Measurements from ENCODE around the gene POTEG.
"Not testable (repeated sequence)": the region's sequence is repeated elsewhere in the genome, so short reads cannot be mapped to it uniquely, and the experiment has no call there.

Gene POTEG

DNA sequence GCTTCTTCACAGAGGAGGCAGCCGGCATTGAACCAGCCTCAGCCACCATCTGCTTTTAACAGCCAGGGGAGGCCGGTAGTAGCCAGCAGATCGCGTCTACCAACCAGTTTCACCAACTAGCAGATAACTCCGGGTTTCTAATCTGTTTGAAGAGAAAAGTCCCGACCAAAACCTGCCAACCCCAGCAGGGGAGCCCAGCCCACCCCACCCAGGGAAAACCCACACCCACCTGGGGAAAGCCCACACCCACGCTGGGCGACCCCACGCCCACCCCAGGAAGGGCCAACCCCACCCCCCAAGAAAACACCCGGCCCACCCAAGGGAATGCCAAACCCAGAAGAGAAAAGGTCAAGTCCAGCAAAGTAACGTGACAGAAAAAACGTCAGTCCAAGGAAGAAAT lies at the start of gene POTEG:
Gene POTEG, minus strand, starts transcription at position 101 of the 400 bp plus-strand sequence. Its CDS starts 52 bp downstream, at position 49.
- DNase-seq (ENCODE audit: low read depth in 2 of 2) = not testable (repeated sequence)

DNA sequence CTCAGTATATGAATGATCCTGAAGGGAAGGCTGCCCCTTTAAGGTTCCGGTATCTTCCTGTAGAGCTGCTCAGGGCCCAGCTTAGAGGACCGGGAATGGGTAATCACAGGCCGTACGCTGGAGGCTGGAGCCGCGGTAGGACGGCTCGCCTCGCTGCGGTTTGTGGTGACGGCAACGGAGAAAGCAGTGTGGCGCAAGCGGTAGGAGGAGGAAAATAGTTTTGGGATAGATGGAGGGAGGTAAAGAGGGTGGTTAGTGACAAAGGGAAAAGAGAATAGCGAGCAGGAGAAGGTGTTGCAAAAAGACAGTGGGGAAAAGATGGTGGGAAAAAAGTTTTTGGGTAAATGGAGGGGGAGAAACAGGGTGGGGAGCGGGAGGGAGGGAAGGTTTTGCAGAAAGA lies 48.0 kb upstream of the POTEG start:
- not testable (repeated sequence) for DNase-seq (ENCODE audit: low read depth in 2 of 2)

DNA sequence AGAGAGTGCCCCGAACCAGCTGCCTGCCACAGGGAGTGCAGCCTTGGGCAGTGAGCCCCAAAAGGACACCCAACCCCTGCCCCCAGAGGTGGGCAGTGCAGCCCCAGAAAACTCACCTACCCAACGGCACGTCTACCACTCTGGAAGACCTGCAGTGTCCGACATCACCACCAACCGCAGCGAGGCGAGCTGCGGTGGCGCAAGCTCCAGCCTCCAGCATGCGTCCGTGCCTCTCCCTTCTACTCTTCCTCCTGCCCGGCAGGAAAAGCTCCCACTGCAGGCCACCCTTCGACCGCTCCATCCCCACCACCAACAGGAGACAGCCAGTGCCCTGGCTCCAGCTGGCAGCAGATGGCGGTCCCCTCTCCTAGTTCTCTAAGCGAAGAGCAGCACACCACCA lies 47.3 kb upstream of the POTEG start:
- DNase-seq (ENCODE audit: low read depth in 2 of 2) = not testable (repeated sequence)

DNA sequence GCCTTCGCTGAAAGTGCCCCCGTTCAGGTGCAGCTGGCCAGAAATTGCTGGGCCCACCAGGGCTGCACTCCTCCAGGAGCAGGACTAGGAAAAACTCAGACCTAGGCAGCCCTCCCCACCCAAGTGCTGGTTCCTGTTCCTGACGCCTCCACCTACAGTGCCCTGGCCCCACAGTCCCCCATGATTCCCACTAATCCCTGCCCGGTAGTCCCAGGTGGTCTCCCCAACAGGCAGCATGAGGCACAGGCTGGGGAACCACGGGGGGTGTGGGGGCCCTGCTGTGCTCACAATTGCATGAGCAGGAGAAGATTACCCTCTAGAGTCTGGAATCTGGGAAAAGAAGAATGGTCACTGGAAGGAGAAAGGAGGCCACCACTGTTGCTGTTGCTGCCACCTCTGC lies 46.4 kb upstream of the POTEG start:
- DNase-seq (ENCODE audit: low read depth in 2 of 2) = not testable (repeated sequence)

DNA sequence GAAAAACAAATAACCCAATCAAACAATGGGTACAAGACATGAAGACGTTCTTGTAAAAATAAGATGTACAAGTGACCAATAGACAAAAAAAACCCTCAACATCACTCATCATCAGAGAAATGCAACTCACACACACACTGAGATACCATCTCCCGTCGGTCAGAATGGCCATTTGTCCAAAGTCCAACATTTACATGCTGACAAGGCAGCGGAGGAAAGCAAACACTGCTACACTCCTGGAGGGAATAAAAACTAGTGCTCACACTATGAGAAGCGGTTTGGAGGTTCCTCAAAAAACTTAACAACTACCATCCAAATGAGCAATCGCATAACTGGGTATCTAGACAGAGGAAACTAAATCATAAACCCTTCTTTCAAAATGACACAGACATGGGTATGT lies 11.6 kb upstream of the POTEG start:
- DNase-seq (ENCODE audit: low read depth in 2 of 2) = not testable (repeated sequence)

DNA sequence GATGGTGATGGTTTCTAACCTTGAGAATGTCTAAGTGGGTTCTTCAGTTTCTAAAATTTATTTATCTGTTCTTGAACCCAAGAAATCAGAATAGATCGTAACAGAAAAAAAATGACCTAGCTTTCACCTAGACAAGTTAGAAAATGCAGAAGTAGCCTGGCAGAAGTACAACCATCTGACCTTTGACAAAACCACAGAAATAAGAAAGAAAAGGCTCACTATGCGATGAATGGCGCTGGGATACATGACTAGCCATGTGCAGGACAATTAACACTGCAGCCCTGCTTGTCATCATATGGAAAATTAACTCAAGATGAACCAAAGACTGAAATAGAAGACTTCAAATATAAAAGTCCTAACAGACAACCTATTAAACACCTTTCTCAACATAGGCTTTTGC lies 5.7 kb upstream of the POTEG start:
- DNase-seq (ENCODE audit: low read depth in 2 of 2) = not testable (repeated sequence)

DNA sequence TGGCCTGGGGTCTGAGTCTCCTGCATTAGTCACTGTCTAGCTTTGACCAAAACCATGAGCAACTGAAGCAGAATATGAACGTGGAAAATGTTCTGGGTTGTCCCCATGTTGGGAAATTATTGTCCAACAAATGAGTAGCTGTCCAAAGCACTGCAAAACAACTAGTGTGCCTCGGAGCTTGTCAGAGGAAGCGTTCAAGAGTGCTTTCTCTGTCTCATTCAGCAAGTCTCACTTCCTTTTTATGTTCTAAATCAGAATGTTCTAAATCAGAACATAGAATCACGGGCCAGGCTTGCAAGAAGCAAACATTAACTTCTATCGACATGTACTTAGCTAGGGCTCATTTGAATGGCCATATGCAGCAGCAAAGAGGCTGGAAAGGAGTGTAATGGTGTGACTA lies 5.1 kb upstream of the POTEG start:
- not testable (repeated sequence) for DNase-seq (ENCODE audit: low read depth in 2 of 2)

DNA sequence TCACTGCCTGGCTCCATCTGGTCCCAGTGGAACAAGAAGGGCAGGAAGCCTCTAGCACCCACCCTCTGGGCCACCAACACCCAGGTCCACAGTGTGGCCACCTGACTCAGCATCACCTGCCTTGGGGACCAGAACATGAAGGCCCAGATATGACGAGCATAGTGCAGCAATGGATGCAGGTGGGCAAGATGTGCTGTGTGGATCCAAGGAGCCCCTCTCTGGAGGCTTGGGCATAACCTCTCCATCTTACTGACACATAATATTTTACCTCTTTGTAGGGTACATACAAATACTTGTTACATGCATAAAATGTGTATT lies 2.9 kb upstream of the POTEG start:
- not testable (repeated sequence) for DNase-seq (ENCODE audit: low read depth in 2 of 2)

DNA sequence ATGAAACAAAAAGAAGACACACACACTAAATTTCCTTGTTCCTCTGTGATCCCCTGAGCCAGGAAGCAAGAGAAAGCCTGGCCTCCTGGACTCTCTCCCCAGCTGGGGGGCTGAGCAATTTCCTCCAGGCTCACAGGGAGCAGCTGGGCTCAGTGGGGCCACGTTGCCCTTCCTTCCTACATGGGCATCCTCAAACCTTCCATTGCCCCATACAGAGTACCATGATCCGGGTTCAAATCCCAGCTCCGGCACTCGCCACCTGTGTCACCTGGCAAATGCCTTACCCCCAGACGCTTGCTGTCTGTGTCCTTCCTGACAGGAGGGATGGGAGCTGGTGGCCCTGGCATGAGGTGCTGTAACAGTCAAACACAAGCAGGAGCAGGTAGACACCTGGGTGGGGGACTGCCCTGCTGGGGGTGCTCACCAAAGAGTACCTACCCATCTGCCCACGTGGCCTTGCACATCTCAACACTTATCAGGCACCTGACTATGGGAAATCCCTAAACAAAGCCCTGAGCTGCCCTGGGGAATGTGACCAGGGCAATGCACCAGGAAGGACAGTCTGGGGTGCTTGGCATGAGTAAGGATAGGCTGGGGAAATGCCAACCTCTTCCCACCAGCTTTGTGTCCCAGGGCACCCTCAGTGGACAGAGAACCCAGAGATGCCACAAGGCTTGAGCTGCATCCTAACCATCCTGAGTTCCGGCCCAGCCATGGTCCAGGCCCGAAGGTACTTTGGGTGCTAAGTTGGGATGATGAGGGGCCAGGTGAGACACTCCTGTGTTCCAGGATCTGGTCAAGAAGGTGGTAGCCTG lies 2.4 kb upstream of the POTEG start:
- DNase-seq (ENCODE audit: low read depth in 2 of 2) = not testable (repeated sequence)

DNA sequence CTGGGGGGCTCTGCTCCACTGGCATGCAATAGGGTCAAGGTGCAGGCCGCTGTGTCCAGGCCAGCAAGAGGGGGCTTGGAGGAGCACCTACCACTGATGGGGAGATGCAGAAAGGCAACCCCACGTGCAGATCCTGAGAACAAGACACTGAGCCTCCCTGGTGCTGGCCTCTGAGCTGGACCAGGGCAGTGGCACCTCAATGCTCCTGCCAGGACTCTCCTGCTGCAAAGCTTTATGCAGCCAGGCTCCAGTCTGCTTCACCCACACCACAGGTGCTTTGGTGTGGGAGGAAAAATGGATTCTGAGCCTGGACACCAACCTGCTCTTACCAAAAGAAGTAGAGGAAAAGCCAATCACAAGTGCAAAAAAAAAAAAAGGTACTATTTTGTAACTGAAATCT lies 1.7 kb upstream of the POTEG start:
- not testable (repeated sequence) for DNase-seq (ENCODE audit: low read depth in 2 of 2)

DNA sequence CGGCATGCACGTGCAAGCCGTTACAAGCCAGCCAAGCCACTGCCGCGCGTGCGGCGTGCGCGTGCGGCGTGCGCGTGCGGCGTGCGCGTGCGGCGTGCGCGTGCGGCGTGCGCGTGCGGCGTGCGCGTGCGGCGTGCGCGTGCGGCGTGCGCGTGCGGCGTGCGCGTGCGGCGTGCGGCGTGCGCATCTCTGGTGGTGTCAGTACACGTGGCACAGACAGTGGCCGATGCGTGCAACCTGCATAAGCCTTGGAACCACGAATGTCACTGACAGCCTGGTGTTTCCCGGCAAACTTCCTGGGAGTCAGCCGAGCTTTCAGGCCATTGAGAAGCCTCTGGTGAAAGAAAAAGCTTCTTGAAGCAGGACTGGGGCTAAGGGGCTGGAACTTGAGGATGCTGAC lies 750 bp upstream of the POTEG start:
- not testable (repeated sequence) for DNase-seq (ENCODE audit: low read depth in 2 of 2)

DNA sequence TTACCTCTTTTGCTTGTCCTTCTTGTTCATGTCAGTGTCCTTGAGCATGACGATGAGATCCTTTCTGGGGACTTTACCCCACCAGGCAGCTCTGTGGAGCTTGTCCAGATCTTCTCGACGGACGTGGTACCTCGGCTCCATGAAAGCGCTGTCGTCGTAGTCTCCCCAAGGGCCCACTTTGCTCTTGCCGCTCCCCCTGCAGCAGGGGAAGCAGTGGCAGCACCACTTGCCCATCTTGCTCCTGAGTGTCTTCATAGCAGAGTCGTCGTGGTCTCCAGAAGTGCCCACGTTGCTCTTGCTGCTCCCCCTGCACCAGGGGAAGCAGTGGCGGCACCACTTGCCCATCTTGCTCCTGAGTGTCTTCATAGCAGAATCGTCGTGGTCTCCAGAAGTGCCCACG lies 376 bp downstream of the POTEG start:
- not testable (repeated sequence) for DNase-seq (ENCODE audit: low read depth in 2 of 2)

DNA sequence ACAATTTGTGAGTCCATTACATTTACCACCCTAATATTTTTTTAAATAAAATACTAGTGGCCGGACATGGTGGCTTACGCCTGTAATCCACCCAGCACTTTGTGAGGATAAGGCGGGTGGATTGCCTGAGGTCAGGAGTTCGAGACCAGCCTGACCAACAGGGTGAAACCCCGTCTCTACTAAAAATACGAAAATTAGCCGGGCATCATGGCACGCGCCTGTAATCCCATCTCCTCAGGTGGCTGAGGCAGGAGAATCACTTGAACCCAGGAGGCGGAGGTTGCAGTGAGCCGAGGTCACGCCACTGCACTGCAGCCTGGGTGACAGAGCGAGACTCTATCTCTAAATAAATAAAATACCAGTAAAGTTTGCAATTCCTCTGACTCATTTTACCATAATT lies 25.6 kb downstream of the POTEG start:
- not testable (repeated sequence) for DNase-seq (ENCODE audit: low read depth in 2 of 2)

DNA sequence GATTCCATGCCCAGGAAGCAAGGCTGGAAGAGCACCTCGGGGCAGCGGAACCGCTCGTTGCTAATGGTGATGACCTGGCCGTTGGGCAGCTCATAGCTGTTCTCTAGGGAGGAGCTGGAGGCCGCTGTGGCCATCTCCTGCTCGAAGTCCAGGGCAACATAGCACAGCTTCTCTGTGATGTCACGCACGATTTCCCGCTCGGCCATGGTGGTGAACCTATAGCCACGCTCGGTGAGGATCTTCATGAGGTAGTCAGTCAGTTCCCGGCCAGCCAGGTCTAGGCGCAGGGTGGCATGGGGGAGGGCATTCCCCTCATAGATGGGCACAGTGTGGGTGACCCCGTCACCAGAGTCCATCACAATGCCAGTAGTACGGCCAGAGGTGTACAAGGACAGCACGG lies 32.0 kb downstream of the POTEG start:
- DNase-seq (ENCODE audit: low read depth in 2 of 2) = not testable (repeated sequence)

DNA sequence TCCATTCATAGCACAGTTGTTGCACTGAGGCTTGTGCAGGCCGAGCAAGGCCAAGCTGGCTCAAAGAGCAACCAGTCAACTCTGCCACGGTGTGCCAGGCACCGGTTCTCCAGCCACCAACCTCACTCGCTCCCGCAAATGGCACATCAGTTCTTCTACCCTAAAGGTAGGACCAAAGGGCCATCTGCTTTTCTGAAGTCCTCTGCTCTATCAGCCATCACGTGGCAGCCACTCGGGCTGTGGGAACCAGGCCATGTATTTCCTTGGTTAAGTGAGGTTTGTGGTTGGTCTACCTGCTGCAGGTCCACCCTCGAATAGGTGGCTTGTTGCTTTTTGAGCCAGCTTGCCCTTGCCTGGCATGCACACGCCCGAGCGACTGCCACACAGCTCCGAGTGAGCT lies 39.4 kb downstream of the POTEG start:
- DNase-seq (ENCODE audit: low read depth in 2 of 2) = not testable (repeated sequence)

DNA sequence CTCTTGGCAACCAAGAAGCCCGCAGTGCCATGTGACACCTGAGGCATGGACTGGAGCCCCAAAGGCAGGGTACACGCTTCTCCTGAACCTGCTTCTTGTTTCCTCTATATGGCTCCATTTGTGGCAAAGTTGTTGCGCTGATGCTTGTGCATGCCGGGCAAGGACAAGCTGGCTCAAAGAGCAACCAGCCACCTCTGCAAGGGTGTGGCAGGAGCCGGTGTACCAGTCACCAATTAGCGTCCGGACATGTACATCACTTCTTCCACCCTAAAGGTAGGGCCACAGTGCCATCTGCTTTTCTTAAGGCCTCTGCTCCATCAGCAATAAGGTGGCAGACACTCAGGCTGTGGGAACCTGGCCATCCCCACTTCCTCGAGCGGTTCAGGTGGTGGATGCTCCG lies 43.9 kb downstream of the POTEG start:
- not testable (repeated sequence) for DNase-seq (ENCODE audit: low read depth in 2 of 2)

DNA sequence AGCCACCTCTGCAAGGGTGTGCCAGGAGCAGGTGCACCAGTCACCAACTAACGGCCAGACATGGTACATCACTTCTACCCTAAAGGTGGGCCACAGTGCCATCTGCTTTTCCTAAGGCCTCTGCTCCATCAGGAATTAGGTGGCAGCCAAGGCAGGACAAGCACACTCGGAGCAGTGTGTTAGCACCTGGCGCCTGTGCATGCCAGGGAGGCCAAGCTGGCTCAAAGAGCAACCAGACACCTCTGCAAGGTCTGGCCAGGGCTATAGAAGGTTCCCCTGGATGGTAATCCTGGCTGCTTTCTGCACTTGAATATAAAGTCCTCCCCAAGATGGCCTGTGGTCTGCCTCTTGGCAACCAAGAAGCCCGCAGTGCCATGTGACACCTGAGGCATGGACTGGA lies 45.4 kb downstream of the POTEG start:
- DNase-seq (ENCODE audit: low read depth in 2 of 2) = not testable (repeated sequence)

DNA sequence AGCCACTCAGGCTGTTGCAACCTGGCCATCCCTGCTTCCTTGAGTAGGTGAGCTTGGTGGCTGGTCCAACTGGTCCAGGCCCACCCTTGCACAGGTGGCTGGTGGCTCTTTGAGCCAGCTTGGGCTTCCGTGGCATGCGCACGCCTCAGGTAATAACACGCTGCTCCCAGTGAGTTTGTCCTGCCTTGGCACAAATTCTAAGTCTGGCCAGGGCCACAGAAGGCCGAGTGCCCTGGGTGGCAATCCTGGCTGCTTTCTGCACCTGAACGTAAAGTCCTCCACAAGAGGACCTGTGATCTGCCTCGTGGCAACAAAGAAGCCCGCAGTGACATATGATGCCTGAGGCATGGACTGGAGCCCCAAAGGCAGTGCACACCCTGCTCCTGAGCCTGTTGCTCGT lies 47.1 kb downstream of the POTEG start:
- DNase-seq (ENCODE audit: low read depth in 2 of 2) = not testable (repeated sequence)

DNA sequence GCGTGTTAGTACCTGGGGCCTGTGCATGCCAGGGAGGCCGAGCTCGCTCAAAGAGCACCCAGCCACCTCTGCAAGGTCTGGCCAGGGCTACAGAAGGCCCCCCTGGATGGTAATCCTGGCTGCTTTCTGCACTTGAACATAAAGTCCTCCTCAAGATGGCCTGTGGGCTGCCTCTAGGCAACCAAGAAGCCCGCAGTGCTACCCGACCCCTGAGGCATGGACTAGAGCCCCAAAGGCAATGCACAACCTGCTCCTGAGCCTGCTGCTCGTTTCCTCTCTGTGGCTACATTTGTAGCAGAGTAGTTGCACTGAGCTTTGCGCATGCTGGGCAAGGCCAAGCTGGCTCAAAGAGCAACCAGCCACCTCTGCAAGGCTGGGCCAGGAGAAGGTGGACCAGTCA lies 47.8 kb downstream of the POTEG start:
- not testable (repeated sequence) for DNase-seq (ENCODE audit: low read depth in 2 of 2)

DNA sequence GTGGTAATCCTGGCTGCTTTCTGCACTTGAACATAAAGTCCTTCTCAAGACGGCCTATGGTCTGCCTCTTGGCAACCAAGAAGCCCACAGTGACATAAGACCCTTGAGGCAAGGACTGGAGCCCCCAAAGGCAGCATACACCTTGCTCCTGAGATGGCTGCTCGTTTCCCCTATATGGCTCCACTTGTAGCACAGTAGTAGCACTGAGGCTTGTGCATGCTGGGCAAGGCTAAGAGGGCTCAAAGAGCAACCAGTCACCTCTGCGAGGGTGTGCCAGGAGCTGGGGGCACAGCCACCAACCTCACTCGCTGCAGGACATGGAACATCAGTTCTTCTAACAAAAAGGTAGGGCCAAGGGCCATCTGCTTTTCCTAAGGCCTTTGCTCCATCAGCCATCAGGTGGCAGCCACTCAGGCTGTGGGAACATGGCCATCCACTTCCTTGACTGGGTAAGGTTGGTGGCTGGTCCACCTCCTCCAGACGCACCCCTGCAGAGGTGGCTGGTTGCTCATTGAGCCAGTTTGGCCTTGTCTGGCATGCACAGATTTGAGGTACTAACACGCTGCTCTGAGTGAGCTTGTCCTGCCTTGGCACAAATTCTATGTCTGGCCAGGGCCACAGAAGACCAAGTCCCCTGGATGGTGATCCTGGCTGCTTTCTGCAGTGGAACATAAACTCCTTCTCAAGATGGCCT lies 49.9 kb downstream of the POTEG start:
- not testable (repeated sequence) for DNase-seq (ENCODE audit: low read depth in 2 of 2)

DNA sequence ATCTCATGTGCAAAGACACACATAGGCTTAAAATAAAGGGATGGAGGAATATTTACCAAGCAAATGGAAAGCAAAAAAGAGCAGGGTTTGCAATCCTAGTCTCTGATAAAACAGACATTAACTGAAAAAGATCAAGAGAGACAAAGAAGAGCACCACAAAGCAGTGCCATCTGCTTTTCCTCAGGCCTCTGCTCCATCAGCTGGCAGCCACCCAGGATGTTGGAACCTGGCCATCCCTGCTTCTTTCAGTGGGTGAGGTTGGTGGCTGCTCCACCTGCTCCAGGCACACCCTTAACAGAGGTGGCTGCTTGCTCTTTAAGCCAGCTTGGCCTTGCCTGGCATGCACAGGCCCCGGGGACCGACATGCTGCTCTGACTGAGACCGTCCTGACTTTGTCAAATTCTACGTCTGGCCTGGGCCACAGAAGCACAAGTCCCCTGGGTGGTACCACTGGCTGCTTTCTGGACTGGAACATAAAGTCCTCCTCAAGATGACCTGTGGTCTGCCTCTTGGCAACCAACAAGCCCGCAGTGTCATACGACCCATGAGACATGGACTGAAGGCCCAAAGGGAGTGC lies 51.0 kb downstream of the POTEG start:
- DNase-seq (ENCODE audit: low read depth in 2 of 2) = not testable (repeated sequence)

DNA sequence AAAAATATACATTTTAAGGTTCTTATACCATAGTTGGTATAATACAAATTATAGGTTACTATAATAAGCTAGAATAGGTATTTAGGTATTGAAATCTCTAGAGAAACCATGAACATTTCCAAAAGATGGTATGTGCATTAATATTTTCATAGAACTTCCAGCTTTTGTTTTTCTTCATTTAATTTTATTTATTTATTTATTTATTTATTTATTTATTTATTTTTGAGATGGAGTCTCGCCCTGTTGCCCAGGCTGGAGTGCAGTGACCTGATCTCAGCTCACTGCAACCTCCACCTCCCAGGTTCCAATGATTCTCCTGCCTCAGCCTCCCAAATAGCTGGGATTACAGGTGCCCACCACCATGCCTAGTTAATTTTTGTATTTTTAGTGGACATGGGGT lies 54.0 kb downstream of the POTEG start:
- DNase-seq (ENCODE audit: low read depth in 2 of 2) = not testable (repeated sequence)

DNA sequence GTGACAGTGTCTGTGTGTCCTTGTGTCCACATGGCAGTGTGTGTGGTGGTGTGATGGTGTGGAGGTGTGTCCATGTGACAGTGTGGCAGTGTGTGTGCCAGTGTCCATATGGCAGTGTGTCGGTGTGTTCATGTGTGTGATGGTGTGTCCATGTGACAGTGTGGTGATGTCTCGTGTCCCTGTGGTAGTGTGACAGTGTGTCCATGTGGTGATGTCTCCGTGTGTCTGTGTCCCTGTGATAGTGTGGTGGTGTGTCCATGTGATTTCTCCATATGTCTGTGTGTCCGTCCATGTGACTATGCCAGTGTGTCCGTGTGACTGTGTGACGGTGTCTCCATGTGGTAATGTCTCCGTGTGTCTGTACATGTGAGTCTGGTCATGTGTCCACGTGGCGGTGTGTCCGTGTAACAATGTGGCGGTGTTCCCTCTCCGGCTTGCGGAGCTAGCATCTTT lies 59.7 kb downstream of the POTEG start:
- not testable (repeated sequence) for DNase-seq (ENCODE audit: low read depth in 2 of 2)
